ENCODE data around the gene CDC42EP4.

The CDC42EP4 gene

DNA sequence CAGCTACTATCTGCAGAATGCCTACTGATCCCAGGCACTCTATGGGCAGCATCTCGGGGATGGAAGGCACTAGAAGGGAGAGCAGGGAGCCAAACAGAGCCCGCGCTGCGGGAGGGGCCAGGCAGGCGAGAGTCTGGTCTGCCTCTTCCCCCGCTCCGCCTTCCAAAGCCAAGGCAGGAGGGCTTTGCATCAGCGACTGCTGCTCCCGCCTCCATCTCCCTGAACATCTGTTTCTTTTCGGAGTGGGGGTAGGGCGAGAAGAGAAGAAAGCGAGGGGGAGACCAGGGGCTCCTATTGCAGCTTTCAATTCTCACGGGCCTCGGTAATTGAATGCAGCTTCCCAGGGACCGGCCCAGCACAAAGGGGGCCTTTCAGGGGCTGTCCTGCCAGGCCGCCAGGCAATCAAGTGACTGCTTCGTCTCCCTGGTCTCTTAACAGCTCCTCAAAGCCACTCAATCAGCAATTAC, 31.4 kb upstream of the CDC42EP4 start:
- Histone ChIP-seq H3K4me1 (ENCODE audit: control insufficient read depth, insufficient read depth, low read length, unreplicated experiment) (peaks cover 49% of the 10 kb centered on the region), H2AFZ (ENCODE audit: low read length, unreplicated experiment) (peak overlapping the region; percentile 76), H3K79me2 (ENCODE audit: control insufficient read depth, insufficient read depth, low read length, unreplicated experiment) (no peaks in the 10 kb centered on the region), H3K4me3 (ENCODE audit: low read depth, low read length) (peak overlapping the region; percentile 61), H3K27ac (ENCODE audit: low read depth, low read length) (peak overlapping the region; percentile 98), H3K27me3 (ENCODE audit: insufficient read depth, low read length) (no peaks in the 10 kb centered on the region), H3K36me3 (ENCODE audit: insufficient read depth, low read length) (no peaks in the 10 kb centered on the region)

DNA sequence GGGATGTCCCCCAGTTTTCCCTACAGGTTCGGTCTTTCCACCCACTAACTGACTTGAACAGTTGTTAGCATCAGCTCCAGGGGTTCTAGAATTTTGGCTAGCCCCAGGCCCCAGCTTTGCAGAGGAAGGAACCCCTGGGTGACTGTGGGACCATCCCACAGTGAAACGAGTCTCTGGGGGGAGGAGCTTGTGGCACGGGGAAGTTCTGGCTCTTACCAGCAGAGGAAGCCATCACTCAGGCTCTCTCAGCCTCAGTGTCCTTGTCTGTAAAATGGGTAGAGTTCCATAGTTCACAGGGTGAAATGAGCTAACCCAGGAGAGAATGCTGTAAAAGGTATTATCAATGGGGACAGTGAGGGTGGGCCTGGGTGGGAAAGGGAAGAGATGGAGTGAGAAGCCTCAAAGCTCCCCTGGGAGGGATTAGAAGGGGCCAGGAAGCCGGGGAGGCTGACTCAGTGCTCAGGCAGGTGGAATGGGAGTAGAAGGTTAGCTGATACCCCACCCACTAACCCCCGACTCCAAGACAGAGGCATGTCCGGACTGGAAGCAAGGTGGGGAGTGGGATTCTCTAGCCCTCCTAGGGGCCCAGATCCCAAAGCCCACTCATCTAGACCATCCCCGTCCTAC, 30.9 kb upstream of the CDC42EP4 start:
- Histone ChIP-seq H3K4me3 (ENCODE audit: low read depth, low read length) (peak overlapping the region; percentile 61), H2AFZ (ENCODE audit: low read length, unreplicated experiment) (peak overlapping the region; percentile 76), H3K36me3 (ENCODE audit: insufficient read depth, low read length) (no peaks in the 10 kb centered on the region), H3K79me2 (ENCODE audit: control insufficient read depth, insufficient read depth, low read length, unreplicated experiment) (no peaks in the 10 kb centered on the region), H3K27ac (ENCODE audit: low read depth, low read length) (peak overlapping the region; percentile 98), H3K27me3 (ENCODE audit: insufficient read depth, low read length) (no peaks in the 10 kb centered on the region), H3K4me1 (ENCODE audit: control insufficient read depth, insufficient read depth, low read length, unreplicated experiment) (peaks cover 54% of the 10 kb centered on the region)

DNA sequence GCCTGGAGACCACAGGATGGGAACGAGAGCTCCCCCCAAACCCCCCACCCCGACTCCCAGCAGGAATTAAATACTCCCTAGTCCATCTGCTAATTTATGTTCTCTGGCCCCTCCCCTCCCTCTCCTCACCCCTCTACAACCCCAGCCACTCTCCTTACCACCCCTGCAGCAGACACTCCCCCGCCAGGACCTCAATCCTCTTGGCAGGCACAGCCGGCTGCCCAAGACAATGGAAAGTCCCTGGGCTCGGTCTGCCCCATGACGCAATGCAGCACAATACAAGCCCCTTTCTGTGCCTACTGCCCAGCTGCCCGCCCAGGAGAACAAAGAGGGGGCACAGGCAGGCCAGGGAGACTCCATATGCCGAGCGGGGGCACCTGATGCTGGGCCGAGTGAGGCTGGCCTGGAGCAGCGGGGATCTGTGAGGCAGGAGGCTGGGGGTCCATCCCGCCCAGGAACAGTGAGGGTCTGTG, 30.3 kb upstream of the CDC42EP4 start:
- H3K4me1 ChIP-seq (ENCODE audit: control insufficient read depth, insufficient read depth, low read length, unreplicated experiment) = peaks cover 54% of the 10 kb centered on the region
- no peak overlapping the region for H2AFZ ChIP-seq (ENCODE audit: low read length, unreplicated experiment)
- H3K27me3 ChIP-seq (ENCODE audit: insufficient read depth, low read length) = no peaks in the 10 kb centered on the region
- no peaks in the 10 kb centered on the region for H3K79me2 ChIP-seq (ENCODE audit: control insufficient read depth, insufficient read depth, low read length, unreplicated experiment)
- peak overlapping the region; percentile 98 for H3K27ac ChIP-seq (ENCODE audit: low read depth, low read length)
- peak overlapping the region; percentile 61; the same call in 1 of the 2 replicates for H3K4me3 ChIP-seq (ENCODE audit: low read depth, low read length)
- no peaks in the 10 kb centered on the region for H3K36me3 ChIP-seq (ENCODE audit: insufficient read depth, low read length)

DNA sequence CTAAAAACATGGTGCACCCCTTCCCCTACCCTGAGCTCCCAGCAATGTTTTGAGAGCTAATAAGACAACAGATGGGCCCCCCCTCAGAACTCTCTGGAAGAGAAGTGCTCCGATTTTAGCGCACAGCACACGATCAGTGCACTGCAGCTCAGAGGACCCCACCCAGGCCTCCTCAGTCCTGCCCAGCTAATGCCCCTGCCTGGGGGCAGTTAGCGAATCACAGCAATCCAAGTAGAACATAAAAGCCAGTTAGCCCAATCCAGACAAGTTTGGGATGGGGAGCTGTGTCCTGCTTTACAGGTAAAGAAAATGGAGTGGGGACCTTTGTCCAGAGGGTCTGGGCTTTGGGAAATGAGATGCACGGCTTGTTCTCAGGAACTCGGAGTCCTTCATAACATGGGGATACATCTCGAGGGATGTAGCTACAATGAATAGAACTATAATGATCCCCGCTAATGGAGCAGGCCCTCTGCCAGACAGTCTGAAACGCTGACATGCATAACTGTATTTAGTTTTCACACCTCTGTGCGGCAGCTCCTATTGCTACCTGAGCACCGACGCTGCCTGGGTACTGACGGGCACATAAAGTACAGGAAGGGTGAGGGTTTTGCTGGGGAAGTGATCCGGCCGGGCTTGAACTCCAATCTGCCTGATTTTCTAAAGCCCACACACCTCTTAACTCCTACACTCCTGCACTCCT, 29.7 kb upstream of the CDC42EP4 start:
- no peak overlapping the region for H3K4me3 ChIP-seq (ENCODE audit: low read depth, low read length)
- no peaks in the 10 kb centered on the region for H3K27me3 ChIP-seq (ENCODE audit: insufficient read depth, low read length)
- H3K36me3 ChIP-seq (ENCODE audit: insufficient read depth, low read length) = no peaks in the 10 kb centered on the region
- no peaks in the 10 kb centered on the region for H3K79me2 ChIP-seq (ENCODE audit: control insufficient read depth, insufficient read depth, low read length, unreplicated experiment)
- H3K4me1 ChIP-seq (ENCODE audit: control insufficient read depth, insufficient read depth, low read length, unreplicated experiment) = peaks cover 54% of the 10 kb centered on the region
- peak overlapping the region; percentile 98 for H3K27ac ChIP-seq (ENCODE audit: low read depth, low read length)
- H2AFZ ChIP-seq (ENCODE audit: low read length, unreplicated experiment) = no peak overlapping the region

DNA sequence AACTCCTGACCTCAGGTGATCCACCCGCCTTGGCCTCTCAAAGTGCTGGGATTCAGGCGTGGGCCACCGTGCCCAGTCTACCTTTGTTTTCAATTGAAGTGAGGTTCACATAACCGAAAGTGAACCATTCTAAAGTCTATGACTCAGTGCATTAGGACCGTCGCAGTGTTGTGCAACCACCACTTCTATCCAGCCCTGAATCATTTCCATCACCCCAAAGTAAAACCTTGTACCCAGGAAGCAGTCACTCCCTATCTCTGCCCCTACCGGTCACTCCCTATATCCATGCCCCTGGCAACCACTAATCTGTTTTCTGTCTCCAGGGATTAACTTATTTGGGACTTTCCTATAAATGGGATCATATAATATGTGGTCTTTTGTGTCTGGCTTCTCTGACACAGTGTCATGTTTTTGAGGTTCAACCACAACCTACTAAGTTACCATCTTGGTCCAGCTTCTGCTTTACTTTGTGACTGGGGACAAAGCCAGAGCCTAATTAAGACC, 28.3 kb upstream of the CDC42EP4 start:
- peak overlapping the region; percentile 98 for H3K27ac ChIP-seq (ENCODE audit: low read depth, low read length)
- no peaks in the 10 kb centered on the region for H3K36me3 ChIP-seq (ENCODE audit: insufficient read depth, low read length)
- H3K79me2 ChIP-seq (ENCODE audit: control insufficient read depth, insufficient read depth, low read length, unreplicated experiment) = no peaks in the 10 kb centered on the region
- peak overlapping the region; percentile 42 for H2AFZ ChIP-seq (ENCODE audit: low read length, unreplicated experiment)
- no peaks in the 10 kb centered on the region for H3K27me3 ChIP-seq (ENCODE audit: insufficient read depth, low read length)
- peaks cover 54% of the 10 kb centered on the region for H3K4me1 ChIP-seq (ENCODE audit: control insufficient read depth, insufficient read depth, low read length, unreplicated experiment)
- peak overlapping the region; percentile 46; the same call in 1 of the 2 replicates for H3K4me3 ChIP-seq (ENCODE audit: low read depth, low read length)

DNA sequence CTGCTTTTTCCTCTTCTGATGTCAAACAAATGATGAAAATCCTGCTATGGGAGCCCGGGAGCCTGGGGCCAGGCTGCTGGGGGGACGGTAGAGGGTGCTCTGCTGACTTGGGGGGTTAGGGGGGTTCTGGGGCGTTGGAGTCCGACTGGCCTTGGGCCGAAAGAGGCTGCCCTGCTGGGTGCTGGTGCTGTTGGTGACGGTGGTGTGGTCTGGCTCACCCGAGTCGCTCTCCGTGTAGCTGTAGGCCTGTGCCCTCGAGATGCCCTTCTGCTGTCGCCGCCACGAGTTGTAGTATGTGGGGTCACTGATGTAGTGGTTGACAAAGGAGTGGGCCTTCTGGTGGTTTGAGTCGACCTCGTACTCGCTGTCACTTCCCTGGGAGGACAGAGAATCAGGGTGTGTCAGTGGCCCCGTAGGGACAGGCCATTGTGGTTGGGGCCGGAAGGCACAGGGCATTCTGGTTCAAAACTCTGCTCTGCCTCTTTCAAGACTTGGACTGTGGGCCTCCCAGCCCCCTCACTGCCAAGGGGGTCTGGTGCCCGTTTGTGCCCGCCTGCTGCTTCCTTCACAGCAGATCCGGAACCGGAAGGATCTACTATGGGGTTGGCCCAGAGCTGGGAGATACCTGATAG, 26.9 kb upstream of the CDC42EP4 start:
- Histone ChIP-seq H3K4me3 (ENCODE audit: low read depth, low read length) (no peak overlapping the region), H3K79me2 (ENCODE audit: control insufficient read depth, insufficient read depth, low read length, unreplicated experiment) (no peaks in the 10 kb centered on the region), H2AFZ (ENCODE audit: low read length, unreplicated experiment) (peak overlapping the region; percentile 67), H3K27ac (ENCODE audit: low read depth, low read length) (peak overlapping the region; percentile 36), H3K4me1 (ENCODE audit: control insufficient read depth, insufficient read depth, low read length, unreplicated experiment) (peaks cover 51% of the 10 kb centered on the region), H3K36me3 (ENCODE audit: insufficient read depth, low read length) (no peaks in the 10 kb centered on the region), H3K27me3 (ENCODE audit: insufficient read depth, low read length) (no peaks in the 10 kb centered on the region)

DNA sequence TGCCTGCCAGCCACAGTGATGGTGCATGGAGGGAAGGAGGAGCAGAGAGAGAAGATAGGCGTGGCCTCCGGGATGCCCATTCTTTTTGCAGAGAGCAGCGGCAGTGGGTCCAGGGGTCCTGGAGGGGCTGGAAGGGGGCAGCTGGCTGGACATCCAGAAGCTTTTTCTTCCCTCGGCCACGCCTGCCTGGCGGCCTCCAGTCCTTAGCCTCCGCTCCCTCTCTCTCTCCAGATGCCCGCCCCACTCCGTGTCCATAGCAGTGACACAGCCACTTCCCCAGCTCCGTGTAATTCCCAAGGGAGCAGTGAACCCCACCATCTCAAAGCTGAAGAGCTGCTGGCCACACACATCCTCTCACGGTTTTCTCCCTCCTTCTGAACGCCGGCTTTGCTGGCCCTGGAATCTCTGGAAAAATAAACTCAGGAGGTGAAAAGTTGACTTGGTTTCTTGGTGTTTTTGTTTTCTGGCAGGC, 26.3 kb upstream of the CDC42EP4 start:
- H3K27me3 ChIP-seq (ENCODE audit: insufficient read depth, low read length) = no peaks in the 10 kb centered on the region
- peak overlapping the region; percentile 36 for H3K27ac ChIP-seq (ENCODE audit: low read depth, low read length)
- no peaks in the 10 kb centered on the region for H3K36me3 ChIP-seq (ENCODE audit: insufficient read depth, low read length)
- H2AFZ ChIP-seq (ENCODE audit: low read length, unreplicated experiment) = peak overlapping the region; percentile 67
- H3K4me3 ChIP-seq (ENCODE audit: low read depth, low read length) = no peak overlapping the region
- H3K79me2 ChIP-seq (ENCODE audit: control insufficient read depth, insufficient read depth, low read length, unreplicated experiment) = no peaks in the 10 kb centered on the region
- peaks cover 50% of the 10 kb centered on the region for H3K4me1 ChIP-seq (ENCODE audit: control insufficient read depth, insufficient read depth, low read length, unreplicated experiment)

DNA sequence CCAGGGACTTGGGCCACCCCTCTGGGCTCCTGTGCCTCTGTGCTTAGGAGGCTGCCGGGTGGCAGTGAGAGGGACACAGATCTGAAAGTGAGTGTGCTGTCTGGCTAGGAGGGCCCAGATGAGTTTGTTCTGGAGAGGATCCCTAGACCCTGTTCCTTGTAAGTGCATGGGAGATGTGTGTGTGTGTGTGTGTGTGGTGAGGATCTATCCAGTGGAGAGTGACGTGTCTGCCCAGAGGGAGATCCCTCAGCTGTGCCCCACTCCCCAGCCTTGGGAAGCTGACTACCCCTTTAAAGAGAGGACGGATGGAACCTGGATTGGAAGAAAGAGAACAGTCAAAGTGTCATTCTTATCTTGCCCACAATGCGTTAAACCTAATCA, 25.5 kb upstream of the CDC42EP4 start:
- Histone ChIP-seq H2AFZ (ENCODE audit: low read length, unreplicated experiment) (no peak overlapping the region), H3K79me2 (ENCODE audit: control insufficient read depth, insufficient read depth, low read length, unreplicated experiment) (no peaks in the 10 kb centered on the region), H3K36me3 (ENCODE audit: insufficient read depth, low read length) (no peaks in the 10 kb centered on the region), H3K4me3 (ENCODE audit: low read depth, low read length) (no peak overlapping the region), H3K27me3 (ENCODE audit: insufficient read depth, low read length) (no peaks in the 10 kb centered on the region), H3K4me1 (ENCODE audit: control insufficient read depth, insufficient read depth, low read length, unreplicated experiment) (peaks cover 44% of the 10 kb centered on the region), H3K27ac (ENCODE audit: low read depth, low read length) (no peak overlapping the region)

DNA sequence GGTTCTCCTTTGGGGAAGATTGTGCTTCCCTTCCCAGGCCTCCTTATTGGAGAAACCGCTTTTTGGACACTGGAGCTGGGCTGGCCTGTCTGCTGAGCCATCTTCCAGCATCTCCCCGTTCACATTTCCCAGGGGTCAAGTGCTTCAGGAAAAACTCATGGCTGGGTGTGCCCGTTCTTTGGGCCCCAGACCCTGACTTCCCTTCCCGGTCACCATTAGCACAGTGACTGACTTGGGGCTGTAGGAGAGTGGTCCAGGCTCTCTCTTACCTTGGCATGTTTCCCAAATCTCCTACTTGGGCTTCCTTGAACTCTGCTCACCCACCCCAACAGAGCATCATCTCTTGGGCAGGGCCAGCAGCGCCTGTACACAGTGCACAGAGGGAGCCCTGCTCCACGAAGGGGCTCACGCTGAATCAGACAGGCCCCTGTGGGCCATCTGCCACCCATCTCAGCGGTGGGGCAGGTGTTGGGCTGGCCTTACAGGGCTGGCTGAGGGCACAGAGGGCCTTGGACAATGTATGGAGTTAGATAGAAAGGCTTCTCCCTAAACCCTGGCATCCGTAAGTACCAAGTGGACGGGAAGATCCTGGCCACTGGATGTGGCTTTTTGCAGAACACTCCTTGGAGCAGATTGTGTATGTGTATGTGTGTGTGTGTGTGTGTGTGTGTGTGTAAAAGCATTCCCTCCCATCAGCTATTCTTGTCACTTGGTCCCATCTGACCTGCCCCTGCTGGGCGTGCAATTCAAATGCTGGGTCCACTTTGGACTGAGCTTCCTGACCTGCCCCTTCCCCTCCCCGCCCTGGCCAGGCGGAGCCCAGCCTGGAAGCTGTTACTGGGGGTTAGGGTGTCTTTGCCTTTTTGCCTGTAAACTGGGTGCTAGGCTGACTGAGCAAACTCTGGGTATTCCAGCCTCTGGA, 24.9 kb upstream of the CDC42EP4 start:
- Histone ChIP-seq H3K36me3 (ENCODE audit: insufficient read depth, low read length) (no peaks in the 10 kb centered on the region), H2AFZ (ENCODE audit: low read length, unreplicated experiment) (no peak overlapping the region)

More for the DNA sequence above, 24.9 kb upstream of the CDC42EP4 start:
- Histone ChIP-seq H3K4me1 (ENCODE audit: control insufficient read depth, insufficient read depth, low read length, unreplicated experiment) (peaks cover 39% of the 10 kb centered on the region), H3K27me3 (ENCODE audit: insufficient read depth, low read length) (no peaks in the 10 kb centered on the region), H3K4me3 (ENCODE audit: low read depth, low read length) (no peak overlapping the region), H3K79me2 (ENCODE audit: control insufficient read depth, insufficient read depth, low read length, unreplicated experiment) (no peaks in the 10 kb centered on the region), H3K27ac (ENCODE audit: low read depth, low read length) (no peak overlapping the region)
